ENCODE results near the gene NPAT. TPM values are rescaled to one million over a fixed set of nuclear protein-coding genes. Genes with fewer than 3 reads are reported as not detected.

Gene NPAT
- total and polyA plus RNA-seq, 2 of the 13 experiments (the other 11 are each of a cell fraction or from before 2014, with no cell fraction given): 4.4 to 11.2 TPM

- TF ChIP-seq SRSF1 (optimal IDR thresholded peaks at IDR 0.05; ENCODE audit: low read depth, low read length): peak; percentile 70
- TF ChIP-seq ZNF773 (CRISPR knock-in tag; IDR thresholded peaks at IDR 0.05; ENCODE audit: borderline replicate concordance): no peak
- TF ChIP-seq ZBTB1 (CRISPR knock-in tag; IDR thresholded peaks at IDR 0.05; ENCODE audit: borderline replicate concordance): no peak
- TF ChIP-seq EED (CRISPR knock-in tag; IDR thresholded peaks at IDR 0.05): no peak
- peak; percentile 93 for TF ChIP-seq ERF (CRISPR knock-in tag; IDR thresholded peaks at IDR 0.05)
- no peak for TF ChIP-seq MTERF4 (CRISPR knock-in tag; IDR thresholded peaks at IDR 0.05)
- peak; percentile 83; the same call in 1 of the 2 replicates for TF ChIP-seq CBX5 (CRISPR knock-in tag; IDR thresholded peaks at IDR 0.05; ENCODE audit: borderline replicate concordance)
- TF ChIP-seq ZBTB38 (CRISPR knock-in tag; IDR thresholded peaks at IDR 0.05): peak; percentile 65
- TF ChIP-seq ZNF280B (CRISPR knock-in tag; IDR thresholded peaks at IDR 0.05; ENCODE audit: borderline replicate concordance): peak; percentile 89
- peak; percentile 79 for TF ChIP-seq ZNF605 (CRISPR knock-in tag; IDR thresholded peaks at IDR 0.05)
- no peak for TF ChIP-seq ZNF33B (CRISPR knock-in tag; IDR thresholded peaks at IDR 0.05)
- TF ChIP-seq TRIM22 (IDR thresholded peaks at IDR 0.05): no peak
- TF ChIP-seq ZSCAN22 (CRISPR knock-in tag; IDR thresholded peaks at IDR 0.05): no peak
- peak; percentile 70; the same call in 1 of the 2 replicates for TF ChIP-seq ZHX2 (IDR thresholded peaks at IDR 0.05; ENCODE audit: low read depth)
- no peak for TF ChIP-seq ZHX2 (CRISPR knock-in tag; IDR thresholded peaks at IDR 0.05; ENCODE audit: borderline replicate concordance)
- TF ChIP-seq ZNF710 (CRISPR knock-in tag; IDR thresholded peaks at IDR 0.05; ENCODE audit: borderline replicate concordance): peak; percentile 66; the same call in 1 of the 2 replicates
- TF ChIP-seq PPARG (CRISPR knock-in tag; conservative IDR thresholded peaks at IDR 0.05): no peak
Measured at GRCh38 chr11:108222574-108223347, at the start of gene NPAT, which contains the start of gene ATM (continued).

Data from HepG2 (cell line).